Uterus (tissue), 2 donors: ENCODE data around the gene LRRC63.

ENCODE experiments used
- POLR2A ChIP-seq, 2 donors: fragments of 450-650 bp; IDR thresholded peaks; one replicate each; pipeline ENCODE4 v1.6.1; 2016; ENCODE audit warnings: antibody characterized with exemption in 2 of 2, mild to moderate bottlenecking in 1 of 2, moderate library complexity in 1 of 2
- TF ChIP-seq, protein P1 (sequence below), 4 experiments: fragments of 200-600 bp in 2 of 4; fragments of 450-650 bp in 2 of 4; sonication (generic) in 2 of 4; IDR thresholded peaks; one replicate each; pipeline ENCODE4 v1.5.1; 2016 to 2019; ENCODE audit warnings: antibody characterized with exemption in 4 of 4, mild to moderate bottlenecking in 2 of 4, moderate library complexity in 1 of 4

DNA sequence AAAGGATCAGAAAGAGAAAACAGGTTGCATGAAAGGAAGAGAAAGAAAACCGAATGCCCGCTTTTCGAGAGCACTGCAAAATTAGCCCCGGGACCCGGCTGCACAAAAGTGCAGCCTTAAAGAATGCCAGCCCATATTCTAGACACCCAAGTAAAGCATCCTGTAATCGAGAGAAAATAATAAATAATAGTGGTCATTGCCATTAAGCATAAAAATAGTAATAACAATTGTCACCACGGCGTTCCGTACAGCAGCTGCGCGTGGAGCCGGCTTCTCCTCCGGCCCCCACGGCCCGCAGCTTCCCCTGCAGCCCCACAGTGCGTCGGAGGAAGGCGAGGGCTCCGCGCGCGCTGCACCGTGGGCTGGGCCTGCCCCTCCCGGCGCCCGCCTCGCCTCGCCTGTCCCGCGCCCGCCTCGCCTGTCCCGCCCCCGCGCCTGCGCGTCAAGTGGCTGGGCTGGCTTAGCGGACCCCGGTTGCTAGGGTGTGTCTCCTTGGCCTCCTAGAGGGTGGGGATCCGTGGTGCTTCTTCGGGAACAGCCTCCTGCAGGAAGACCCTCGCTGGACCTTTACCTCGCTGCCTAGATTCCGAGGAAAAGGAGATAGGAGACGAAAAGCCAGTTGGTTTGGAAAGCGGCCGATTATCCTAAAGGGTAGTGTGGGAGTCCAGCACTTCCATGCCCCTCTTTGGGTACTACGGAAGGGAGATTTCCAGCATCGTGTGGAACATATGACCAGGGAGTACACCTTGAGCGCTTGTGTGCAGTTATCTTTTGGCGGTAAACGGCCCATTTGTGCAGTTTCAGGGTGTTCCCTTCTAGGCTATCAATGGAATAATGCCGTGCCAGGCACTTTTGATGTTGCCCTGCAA is at the start of gene LRRC63:
- TF ChIP-seq, protein P1, sequence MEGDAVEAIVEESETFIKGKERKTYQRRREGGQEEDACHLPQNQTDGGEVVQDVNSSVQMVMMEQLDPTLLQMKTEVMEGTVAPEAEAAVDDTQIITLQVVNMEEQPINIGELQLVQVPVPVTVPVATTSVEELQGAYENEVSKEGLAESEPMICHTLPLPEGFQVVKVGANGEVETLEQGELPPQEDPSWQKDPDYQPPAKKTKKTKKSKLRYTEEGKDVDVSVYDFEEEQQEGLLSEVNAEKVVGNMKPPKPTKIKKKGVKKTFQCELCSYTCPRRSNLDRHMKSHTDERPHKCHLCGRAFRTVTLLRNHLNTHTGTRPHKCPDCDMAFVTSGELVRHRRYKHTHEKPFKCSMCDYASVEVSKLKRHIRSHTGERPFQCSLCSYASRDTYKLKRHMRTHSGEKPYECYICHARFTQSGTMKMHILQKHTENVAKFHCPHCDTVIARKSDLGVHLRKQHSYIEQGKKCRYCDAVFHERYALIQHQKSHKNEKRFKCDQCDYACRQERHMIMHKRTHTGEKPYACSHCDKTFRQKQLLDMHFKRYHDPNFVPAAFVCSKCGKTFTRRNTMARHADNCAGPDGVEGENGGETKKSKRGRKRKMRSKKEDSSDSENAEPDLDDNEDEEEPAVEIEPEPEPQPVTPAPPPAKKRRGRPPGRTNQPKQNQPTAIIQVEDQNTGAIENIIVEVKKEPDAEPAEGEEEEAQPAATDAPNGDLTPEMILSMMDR (IDR thresholded peaks at IDR 0.05), result no peak
- TF ChIP-seq POLR2A (IDR thresholded peaks at IDR 0.05), result peak in 1 of 2 donors; percentile 12
